Neuron (in vitro differentiated cells): ENCODE data around the gene ATXN7L1.

Experiments used
- H2AFZ ChIP-seq: one replicate; pipeline ENCODE4 v1.6.1; 2013; ENCODE audit warnings: low read depth, mild to moderate bottlenecking, inconsistent platforms, low read length, moderate library complexity
- H3K27me3 ChIP-seq: one replicate; pipeline ENCODE4 v1.6.1; 2013; ENCODE audit warnings: low read length; ENCODE audit not compliant: insufficient read depth
- H3K36me3 ChIP-seq: one replicate; pipeline ENCODE4 v1.6.1; 2013; ENCODE audit warnings: low read length; ENCODE audit not compliant: insufficient read depth
- H3K4me1 ChIP-seq: one replicate; pipeline ENCODE4 v1.6.1; 2013; ENCODE audit warnings: low read length; ENCODE audit not compliant: insufficient read depth
- H3K4me3 ChIP-seq: 2 replicates; pipeline ENCODE4 v1.5.1; 2013; ENCODE audit warnings: mild to moderate bottlenecking, low read length, moderate library complexity
- H3K9me3 ChIP-seq: one replicate; pipeline ENCODE4 v1.6.1; 2013; ENCODE audit warnings: low read length

Gene ATXN7L1

GRCh38 chr7:105591522-105591921, 284.9 kb downstream of the ATXN7L1 start:
- no peak overlapping the region for H3K4me3 ChIP-seq
- H2AFZ ChIP-seq = no peak overlapping the region
- H3K36me3 ChIP-seq = no peaks in the 10 kb centered on the region
- no peaks in the 10 kb centered on the region for H3K4me1 ChIP-seq
- no peaks in the 10 kb centered on the region for H3K27me3 ChIP-seq
- no peaks in the 10 kb centered on the region for H3K9me3 ChIP-seq

GRCh38 chr7:105590793-105591192, 285.6 kb downstream of the ATXN7L1 start:
- H3K4me3 ChIP-seq = no peak overlapping the region
- no peaks in the 10 kb centered on the region for H3K36me3 ChIP-seq
- H3K9me3 ChIP-seq = no peaks in the 10 kb centered on the region
- H3K4me1 ChIP-seq = no peaks in the 10 kb centered on the region
- H2AFZ ChIP-seq = no peak overlapping the region
- H3K27me3 ChIP-seq = no peaks in the 10 kb centered on the region

- H3K27me3 ChIP-seq = no peaks in the 10 kb centered on the region
- H3K4me3 ChIP-seq = no peak overlapping the region
- no peaks in the 10 kb centered on the region for H3K9me3 ChIP-seq
- no peak overlapping the region for H2AFZ ChIP-seq
- no peaks in the 10 kb centered on the region for H3K4me1 ChIP-seq
- H3K36me3 ChIP-seq = no peaks in the 10 kb centered on the region
These were observed 286.9 kb downstream of the ATXN7L1 start for GRCh38 chr7:105589356-105590077.

- Histone ChIP-seq H3K36me3 (no peaks in the 10 kb centered on the region), H2AFZ (no peak overlapping the region), H3K9me3 (no peaks in the 10 kb centered on the region), H3K4me1 (no peaks in the 10 kb centered on the region), H3K4me3 (no peak overlapping the region), H3K27me3 (no peaks in the 10 kb centered on the region)
These were observed 288.3 kb downstream of the ATXN7L1 start for GRCh38 chr7:105587909-105588635.

- Histone ChIP-seq H2AFZ (no peak overlapping the region), H3K4me1 (no peaks in the 10 kb centered on the region), H3K36me3 (no peaks in the 10 kb centered on the region), H3K27me3 (no peaks in the 10 kb centered on the region), H3K9me3 (no peaks in the 10 kb centered on the region), H3K4me3 (no peak overlapping the region)
These were observed 290.4 kb downstream of the ATXN7L1 start for GRCh38 chr7:105585850-105586500.

GRCh38 chr7:105584165-105584564, 292.2 kb downstream of the ATXN7L1 start:
- H3K9me3 ChIP-seq = no peaks in the 10 kb centered on the region
- H2AFZ ChIP-seq = no peak overlapping the region
- no peaks in the 10 kb centered on the region for H3K36me3 ChIP-seq

DNA sequence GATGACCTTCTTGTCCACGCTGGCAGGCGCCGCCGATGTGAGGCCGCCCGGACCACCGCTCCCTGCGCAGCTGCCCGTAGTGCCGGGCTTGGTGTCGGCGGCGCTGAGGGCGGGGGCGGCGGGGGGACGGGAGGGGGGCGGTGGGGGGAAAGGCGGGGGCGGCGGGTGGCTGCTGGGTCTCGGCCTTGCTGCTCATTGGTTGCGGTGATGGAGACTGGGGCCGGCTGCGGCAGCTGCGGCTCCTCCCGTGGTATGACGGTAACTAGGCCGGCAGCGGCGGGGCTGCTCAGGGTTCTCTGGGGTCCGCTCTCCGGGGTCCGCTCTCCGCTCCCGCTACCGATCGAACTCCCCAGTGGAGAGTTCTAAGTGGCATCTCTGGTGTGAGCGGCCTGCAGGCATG, 293.3 kb downstream of the ATXN7L1 start:
- no peaks in the 10 kb centered on the region for H3K4me1 ChIP-seq
- no peak overlapping the region for H3K4me3 ChIP-seq
- H3K27me3 ChIP-seq = no peaks in the 10 kb centered on the region
- no peaks in the 10 kb centered on the region for H3K36me3 ChIP-seq
- no peaks in the 10 kb centered on the region for H3K9me3 ChIP-seq
- H2AFZ ChIP-seq = no peak overlapping the region

More at GRCh38 chr7:105584165-105584564, 292.2 kb downstream of the ATXN7L1 start:
- H3K4me1 ChIP-seq = no peaks in the 10 kb centered on the region
- H3K27me3 ChIP-seq = no peaks in the 10 kb centered on the region
- no peak overlapping the region for H3K4me3 ChIP-seq

DNA sequence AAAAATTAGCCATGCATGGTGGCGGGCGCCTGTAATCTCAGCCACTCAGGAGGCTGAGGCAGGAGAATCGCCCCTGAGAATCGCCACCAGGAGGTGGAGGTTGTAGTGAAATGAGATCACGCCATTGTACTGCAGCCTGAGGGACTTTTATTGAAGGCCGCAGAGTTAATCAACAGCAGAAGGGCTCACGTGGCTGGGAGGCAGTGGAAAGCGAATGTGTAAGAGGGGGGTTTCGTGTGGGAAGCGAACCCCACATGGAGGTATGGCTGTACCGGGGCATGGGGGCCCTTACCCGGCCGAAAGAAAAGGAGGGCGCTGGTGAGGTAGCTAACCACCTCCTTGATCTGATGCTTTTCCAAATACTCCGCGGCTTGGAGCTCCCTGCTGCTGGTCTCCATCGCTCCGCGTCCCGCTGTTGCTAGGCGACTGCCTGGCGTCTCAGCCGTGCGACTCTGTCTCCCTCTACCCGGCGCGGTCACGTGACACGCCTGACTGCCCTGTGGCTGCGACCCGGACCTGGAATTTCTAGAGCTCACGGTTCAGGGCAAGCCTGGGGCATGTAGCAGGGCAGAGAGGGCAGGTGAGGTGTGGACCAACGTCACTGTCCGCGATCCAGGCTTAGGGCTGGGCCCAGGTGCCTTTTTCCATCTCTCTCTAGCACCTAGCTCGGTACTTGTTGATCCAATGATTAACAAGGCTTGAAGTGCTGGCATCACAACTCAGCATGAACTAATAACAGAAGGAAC, 295.2 kb downstream of the ATXN7L1 start, which contains the start of gene EFCAB10:
EFCAB10 (minus strand) TSS at position 428 of the 746 bp plus-strand sequence; CDS start at position 398, 30 bp downstream.
- H3K36me3 ChIP-seq = no peaks in the 10 kb centered on the region
- H3K27me3 ChIP-seq = no peaks in the 10 kb centered on the region
- peak within 1 kb of the TSS; percentile 84 for H3K4me3 ChIP-seq
- no peaks in the 10 kb centered on the region for H3K9me3 ChIP-seq
- H3K4me1 ChIP-seq = no peaks in the 10 kb centered on the region
- H2AFZ ChIP-seq = peak within 1 kb of the TSS; percentile 43

GRCh38 chr7:105580022-105580740, 296.2 kb downstream of the ATXN7L1 start:
- Histone ChIP-seq H3K4me3 (no peak overlapping the region), H3K4me1 (no peaks in the 10 kb centered on the region), H2AFZ (no peak overlapping the region), H3K9me3 (no peaks in the 10 kb centered on the region), H3K27me3 (no peaks in the 10 kb centered on the region), H3K36me3 (no peaks in the 10 kb centered on the region)

- H3K27me3 ChIP-seq = no peaks in the 10 kb centered on the region
- no peaks in the 10 kb centered on the region for H3K4me1 ChIP-seq
- no peaks in the 10 kb centered on the region for H3K9me3 ChIP-seq
- H2AFZ ChIP-seq = no peak overlapping the region
- H3K36me3 ChIP-seq = no peaks in the 10 kb centered on the region
- no peak overlapping the region for H3K4me3 ChIP-seq
These were observed 297.9 kb downstream of the ATXN7L1 start for GRCh38 chr7:105578496-105578895.

DNA sequence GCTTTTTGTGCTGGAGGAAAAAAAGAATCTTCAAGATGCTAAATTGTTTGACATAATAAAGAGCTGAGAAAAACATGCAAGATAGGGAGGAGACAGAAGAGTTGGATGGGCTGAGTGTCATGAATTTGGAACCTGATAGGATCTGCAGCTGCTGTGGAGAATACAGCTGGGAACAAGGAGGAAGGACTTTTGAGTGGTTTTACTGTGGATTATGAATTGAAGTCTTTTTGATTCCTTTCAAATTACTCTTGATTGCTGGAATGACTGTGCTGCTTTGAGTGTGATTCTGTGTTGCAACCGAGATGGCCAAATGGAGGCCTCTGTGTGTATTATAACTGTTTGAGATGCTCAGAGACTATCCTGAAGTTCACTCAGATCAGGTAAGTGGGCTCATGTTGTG, 299.1 kb downstream of the ATXN7L1 start:
- H3K4me3 ChIP-seq = no peak overlapping the region
- H3K36me3 ChIP-seq = no peaks in the 10 kb centered on the region
- no peaks in the 10 kb centered on the region for H3K4me1 ChIP-seq
- no peaks in the 10 kb centered on the region for H3K27me3 ChIP-seq
- H3K9me3 ChIP-seq = no peaks in the 10 kb centered on the region
- H2AFZ ChIP-seq = no peak overlapping the region

GRCh38 chr7:105571891-105572290, 304.5 kb downstream of the ATXN7L1 start:
- H3K4me1 ChIP-seq = no peaks in the 10 kb centered on the region
- no peak overlapping the region for H2AFZ ChIP-seq
- no peak overlapping the region for H3K4me3 ChIP-seq
- no peaks in the 10 kb centered on the region for H3K27me3 ChIP-seq
- H3K9me3 ChIP-seq = no peaks in the 10 kb centered on the region
- H3K36me3 ChIP-seq = peaks cover 17% of the 10 kb centered on the region
